G401.6 (cell line): ENCODE data around the gene ZNF664.
A peak's percentile ranks its signal among the peaks of the same experiment; 100 is the strongest.

Experiments used
- FAIRE-seq: peaks from 2 replicates; lab custom pipeline; 2012; peaks lifted over from hg19 to GRCh38; lab: Jason Lieb, UNC

ZNF664 gene

DNA sequence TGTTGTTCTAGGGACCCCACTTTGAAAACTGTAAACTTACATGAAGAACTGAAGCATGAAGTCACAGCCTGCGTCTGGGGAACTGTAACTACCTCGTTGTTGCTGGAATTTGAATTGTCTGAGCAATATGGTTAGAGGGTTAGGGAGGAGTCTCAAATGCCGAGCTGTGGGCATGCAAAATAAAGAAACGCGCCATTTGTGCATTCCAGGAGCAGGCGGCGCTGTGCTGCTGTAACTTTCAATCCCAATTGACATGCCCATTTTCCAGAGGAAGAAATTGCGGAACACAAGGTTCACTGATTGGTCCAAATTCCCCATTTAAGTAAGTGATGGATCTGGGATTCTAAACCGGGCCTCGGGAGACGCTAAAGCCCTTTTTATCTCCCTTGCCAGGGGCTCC is 61.3 kb downstream of the ZNF664 start:
- no peak for FAIRE-seq

GRCh38 chr12:124035163-124035562 is 62.1 kb downstream of the ZNF664 start:
- FAIRE-seq = no peak

- FAIRE-seq = no peak
These were observed 63.2 kb downstream of the ZNF664 start for GRCh38 chr12:124036171-124036598.

DNA sequence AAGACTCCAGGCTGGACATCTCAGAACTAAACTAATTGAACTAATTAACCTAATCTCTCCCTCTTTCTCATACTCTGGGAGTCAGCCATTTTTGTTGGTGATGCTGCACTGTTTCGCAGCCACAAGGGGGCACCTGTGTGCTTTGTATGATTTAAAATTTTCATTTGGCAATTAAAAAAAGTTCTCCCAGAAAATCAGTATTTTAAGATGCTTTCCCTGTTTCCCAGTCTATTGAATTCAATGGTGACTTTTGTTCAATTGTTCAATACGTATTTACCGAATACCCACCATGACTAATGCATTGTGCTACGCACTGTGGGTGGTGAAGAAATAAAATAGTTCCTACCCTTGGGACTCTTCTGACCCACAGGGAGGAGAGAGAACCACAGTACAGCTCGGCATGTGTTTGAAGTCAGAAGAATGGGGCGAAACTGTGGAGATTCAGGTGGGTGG is 63.7 kb downstream of the ZNF664 start:
- FAIRE-seq = peak; percentile 93

GRCh38 chr12:124037331-124037730 is 64.3 kb downstream of the ZNF664 start:
- no peak for FAIRE-seq

GRCh38 chr12:124039276-124039675 is 66.3 kb downstream of the ZNF664 start:
- no peak for FAIRE-seq

GRCh38 chr12:124040291-124040690 is 67.3 kb downstream of the ZNF664 start:
- no peak for FAIRE-seq

- FAIRE-seq = no peak
These were observed 67.7 kb downstream of the ZNF664 start for GRCh38 chr12:124040737-124041136.

DNA sequence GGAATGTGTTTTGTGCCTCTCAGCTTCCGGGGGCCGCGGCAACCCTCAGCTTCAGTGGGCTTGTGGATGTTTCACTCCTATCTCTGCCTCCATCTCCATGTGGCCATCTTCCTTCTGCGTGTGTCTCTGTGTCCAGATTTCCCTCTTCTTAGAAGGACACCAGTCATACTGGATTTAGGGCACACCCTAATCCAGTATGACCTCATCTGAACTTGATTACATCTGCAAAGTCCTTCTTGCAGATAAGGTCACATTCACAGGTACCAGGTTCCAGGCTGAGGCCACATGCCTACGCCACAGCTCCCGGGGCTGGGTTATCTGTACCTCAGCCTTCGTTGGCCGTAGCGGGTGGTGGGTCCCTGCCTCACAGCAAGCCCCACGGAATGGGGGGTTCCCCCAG is 68.9 kb downstream of the ZNF664 start:
- FAIRE-seq = no peak

- no peak for FAIRE-seq
These were observed 71.0 kb downstream of the ZNF664 start for GRCh38 chr12:124044021-124044420.

DNA sequence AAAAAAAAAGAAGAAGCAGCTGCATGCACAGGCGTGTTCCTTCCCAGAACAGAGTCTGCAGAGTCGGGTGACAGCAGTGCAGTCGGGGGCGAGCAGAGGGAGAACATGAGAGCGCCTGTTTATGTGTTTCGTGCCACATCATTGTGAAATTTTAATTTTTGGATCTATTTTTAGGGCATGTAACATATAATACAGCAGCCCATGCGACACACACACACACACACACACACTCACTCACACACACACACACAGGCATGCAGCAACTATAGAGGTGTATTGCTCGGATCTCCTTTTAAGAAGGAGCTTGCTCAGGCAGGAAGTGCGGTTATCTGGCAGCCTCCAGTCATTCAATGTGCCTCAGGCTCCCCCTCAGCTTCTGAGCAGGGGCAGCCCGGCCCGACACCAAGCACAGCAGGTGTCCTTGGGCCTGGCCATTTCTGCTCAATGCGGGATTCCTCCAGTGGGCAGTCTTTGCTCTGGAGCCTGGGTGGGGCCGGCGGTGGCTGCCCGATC is 71.8 kb downstream of the ZNF664 start:
- FAIRE-seq = no peak

GRCh38 chr12:124045671-124046455 is 72.8 kb downstream of the ZNF664 start:
- no peak for FAIRE-seq

- FAIRE-seq = no peak
These were observed 73.4 kb downstream of the ZNF664 start for GRCh38 chr12:124046456-124046740.

- no peak for FAIRE-seq
These were observed 74.1 kb downstream of the ZNF664 start for GRCh38 chr12:124047045-124047566.

DNA sequence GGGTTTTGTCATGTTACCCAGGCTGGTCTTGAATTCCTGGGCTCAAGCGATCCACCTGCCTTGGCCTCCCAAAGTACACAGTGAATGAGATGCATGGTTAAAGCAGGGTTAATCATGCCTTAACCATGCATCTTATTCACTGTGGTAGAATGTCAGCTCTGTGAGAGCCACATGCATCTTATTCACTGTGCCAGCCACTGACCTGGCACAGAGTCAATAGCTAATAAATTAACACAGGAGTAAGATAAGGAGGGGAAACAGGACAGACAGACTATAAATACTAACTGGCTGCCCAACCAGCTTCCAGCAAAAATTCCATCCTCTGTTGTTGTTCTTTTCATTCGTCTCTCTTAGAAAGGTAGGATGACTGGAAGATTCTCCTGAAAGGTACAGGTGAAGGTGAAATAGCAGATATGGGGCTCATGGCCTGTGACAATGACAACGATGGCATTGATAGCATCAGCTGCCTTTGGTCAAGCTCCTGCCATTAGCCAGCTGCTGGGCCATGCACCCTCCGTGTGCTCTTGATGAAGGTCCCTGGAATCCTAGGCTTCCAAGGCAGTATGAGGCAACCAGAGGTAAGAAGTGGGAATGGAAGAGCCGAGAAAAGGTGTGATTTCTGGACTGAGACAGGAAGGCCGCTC is 76.6 kb downstream of the ZNF664 start:
- no peak for FAIRE-seq

DNA sequence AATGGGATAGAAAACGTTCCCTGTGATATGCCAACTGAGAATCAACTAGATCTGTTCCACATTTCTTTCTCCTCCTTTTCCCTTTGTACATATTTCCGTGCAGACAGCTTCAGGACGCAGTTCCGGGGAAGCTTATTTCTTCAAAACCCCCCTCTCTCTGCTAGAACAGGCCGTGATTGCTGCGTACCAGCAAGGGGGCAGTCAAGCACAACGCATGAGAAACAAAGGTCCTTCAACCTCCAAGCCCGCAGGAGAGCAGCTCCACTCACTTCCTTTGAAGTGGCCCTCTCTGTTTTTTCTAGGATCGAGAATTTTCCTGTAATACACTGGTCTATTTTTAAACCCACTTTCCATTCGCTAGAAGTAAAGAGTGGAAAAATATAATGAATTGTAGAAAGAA is 80.8 kb downstream of the ZNF664 start:
- no peak for FAIRE-seq

- no peak for FAIRE-seq
These were observed 82.1 kb downstream of the ZNF664 start for GRCh38 chr12:124055066-124055465.

GRCh38 chr12:124057691-124058090 is 84.7 kb downstream of the ZNF664 start:
- no peak for FAIRE-seq

DNA sequence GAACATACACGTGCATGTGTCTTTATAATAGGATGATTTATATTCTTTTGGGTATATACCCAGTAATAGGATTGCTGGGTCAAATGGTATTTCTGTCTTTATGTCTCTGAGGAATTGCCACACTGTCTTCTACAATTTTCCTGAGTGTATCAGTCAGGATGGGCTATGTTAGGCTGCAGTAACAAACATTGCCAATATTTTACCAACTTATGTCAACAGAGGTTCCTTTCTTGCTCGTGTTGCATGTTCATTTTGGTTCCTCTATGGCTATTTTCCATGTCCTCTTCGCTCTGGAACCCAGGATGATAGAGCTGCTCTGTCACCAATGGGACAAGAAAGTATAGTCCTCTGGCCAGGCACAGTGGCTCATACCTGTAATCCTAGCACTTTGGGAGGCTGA is 86.7 kb downstream of the ZNF664 start:
- FAIRE-seq = no peak
